K562 (cell line): ENCODE results near the gene RHNO1. TPM values are rescaled to one million over a fixed set of nuclear protein-coding genes. Genes with fewer than 3 reads are reported as not detected.

Experiments used
- ATAC-seq: fragments of 200-7000 bp; cut with Tn5 transposase; 3 replicates; pipeline ENCODE4 v1.9.1; 2020; ENCODE audit warnings: moderate library complexity
- BruUV-seq: library from RNA; stranded (reverse); fragments of 400-500 nt; replicated peaks from 2 replicates; lab custom pipeline; 2021; lab: Mats Ljungman, UMichigan
- CTCF ChIA-PET: fragments of 300-600 bp; formaldehyde crosslinking; extraction: SDS; loops from one replicate; lab custom pipeline; 2021; ENCODE audit warnings: low intra/inter-chr PET ratio; lab: Yijun Ruan, JAX
- POLR2A ChIA-PET: fragments of 300-600, 350-650 bp; sonication (Branson Sonifier 250); formaldehyde crosslinking; extraction: SDS; loops from one replicate; lab custom pipeline; 2021; ENCODE audit warnings: antibody characterized with exemption, inconsistent platforms; lab: Yijun Ruan, JAX
- DNase-seq, 4 experiments: peaks; one replicate each; pipeline versions ENCODE4 v3.0.0 to v3.0.0-alpha.2; 2011 to 2018; ENCODE audit warnings: low spot score in 3 of 4, mixed read lengths in 3 of 4; ENCODE audit errors: extremely low read depth in 1 of 4
- FAIRE-seq: peaks from 2 replicates; lab custom pipeline; 2011; peaks lifted over from hg19 to GRCh38; lab: Jason Lieb, UNC
- H2AFZ ChIP-seq: 2 replicates; pipeline ENCODE4 v1.6.0; 2011; ENCODE audit warnings: low read depth, low read length, control low read depth, inconsistent platforms
- H3K27ac ChIP-seq: fragments of 200-600 bp; 3 replicates; pipeline ENCODE4 v1.8.0; 2011; ENCODE audit warnings: low read depth, mild to moderate bottlenecking, control low read depth, inconsistent platforms, low read length, moderate library complexity, mixed read lengths; ENCODE audit errors: extremely low read depth
- H3K27me3 ChIP-seq, 2 experiments: fragments of 300-600 bp in 1 of 2; 2 replicates in 1 of 2; 3 replicates in 1 of 2; pipeline versions ENCODE4 v1.6.0 to v1.8.0; 2011; ENCODE audit warnings: inconsistent platforms in 2 of 2, low read length in 2 of 2, mild to moderate bottlenecking in 1 of 2, mixed read lengths in 1 of 2, moderate library complexity in 1 of 2; ENCODE audit not compliant: control insufficient read depth in 2 of 2, insufficient read depth in 2 of 2
- H3K36me3 ChIP-seq: fragments of 300-600 bp; 3 replicates; pipeline ENCODE4 v1.8.0; 2011; ENCODE audit warnings: mild to moderate bottlenecking, low read length, inconsistent platforms; ENCODE audit not compliant: control insufficient read depth, insufficient read depth
- H3K4me1 ChIP-seq, 2 experiments: fragments of 200-600 bp in 1 of 2; replicated peaks in 1 of 2; 2 replicates in 1 of 2; 3 replicates in 1 of 2; pipeline versions ENCODE4 v1.5.1 to v1.8.0; 2011; ENCODE audit warnings: inconsistent platforms in 2 of 2, low read length in 2 of 2, mild to moderate bottlenecking in 1 of 2, mixed read lengths in 1 of 2, moderate library complexity in 1 of 2; ENCODE audit not compliant: control insufficient read depth in 2 of 2, insufficient read depth in 2 of 2
- H3K4me2 ChIP-seq: 2 replicates; pipeline ENCODE4 v1.6.1; 2011; ENCODE audit warnings: low read length, control low read depth, inconsistent platforms, mixed read lengths; ENCODE audit not compliant: insufficient read depth
- H3K4me3 ChIP-seq: fragments of 200-600 bp; sonication (generic), shearing (Covaris generic); 2 replicates; pipeline ENCODE4 v1.5.1; 2016; ENCODE audit warnings: control low read depth, inconsistent platforms
- H3K79me2 ChIP-seq: fragments of 200-600 bp; 3 replicates; pipeline ENCODE4 v1.8.0; 2011; ENCODE audit warnings: low read length, inconsistent platforms; ENCODE audit not compliant: control insufficient read depth, insufficient read depth
- H3K9ac ChIP-seq, 2 experiments: 2 replicates each; pipeline versions ENCODE4 v1.6.0 to v1.6.1; 2011; ENCODE audit warnings: low read depth in 2 of 2, low read length in 2 of 2, control low read depth in 1 of 2, inconsistent platforms in 1 of 2, mild to moderate bottlenecking in 1 of 2, mixed read lengths in 1 of 2; ENCODE audit not compliant: insufficient read depth in 1 of 2
- H3K9me1 ChIP-seq: one replicate; pipeline ENCODE4 v1.6.0; 2011; ENCODE audit warnings: inconsistent platforms, mild to moderate bottlenecking, low read length, moderate library complexity; ENCODE audit not compliant: control insufficient read depth, insufficient read depth
- H3K9me3 ChIP-seq: replicated peaks from 2 replicates; pipeline ENCODE4 v1.5.1; 2011; ENCODE audit warnings: low read depth, low read length, inconsistent platforms; ENCODE audit not compliant: control insufficient read depth, insufficient read depth
- H4K20me1 ChIP-seq: replicated peaks from 2 replicates; pipeline ENCODE4 v1.6.1; 2011; ENCODE audit warnings: low read length, inconsistent platforms, mixed read lengths; ENCODE audit not compliant: control insufficient read depth, insufficient read depth
- ATF7 ChIP-seq: fragments of 450-650 bp; IDR thresholded peaks from 2 replicates; pipeline ENCODE4 v1.7.1; 2014; ENCODE audit warnings: mild to moderate bottlenecking, moderate library complexity
- BMI1 ChIP-seq: fragments of 150-350 bp; IDR thresholded peaks from 2 replicates; pipeline ENCODE4 v1.6.1; 2014; ENCODE audit warnings: low read length
- CTBP1 ChIP-seq: fragments of 450-650 bp; IDR thresholded peaks from 2 replicates; pipeline ENCODE4 v1.6.1; 2016; ENCODE audit warnings: borderline replicate concordance
- DLX4 ChIP-seq: fragments of 250-450 bp; sonication (Bioruptor Pico); IDR thresholded peaks from 2 replicates; pipeline ENCODE4 v1.6.1; 2021; ENCODE audit warnings: mild to moderate bottlenecking
- ELF2 ChIP-seq: fragments of 250-450 bp; sonication (Bioruptor Pico); IDR thresholded peaks from 2 replicates; pipeline ENCODE4 v1.5.0; 2021; ENCODE audit warnings: mild to moderate bottlenecking
- HLTF ChIP-seq: fragments of 450-650 bp; IDR thresholded peaks from 2 replicates; pipeline ENCODE4 v1.6.1; 2016
- IRF1 ChIP-seq: sonication (generic); formaldehyde crosslinking; IDR thresholded peaks from 2 replicates; pipeline ENCODE4 v1.8.0; 2022; ENCODE audit warnings: missing genetic modification reagents, mild to moderate bottlenecking, borderline replicate concordance
- KDM4B ChIP-seq, 2 experiments: fragments of 450-650 bp in 1 of 2; sonication (generic) in 1 of 2; IDR thresholded peaks; 2 replicates each; pipeline ENCODE4 v1.6.1; 2016 to 2017; ENCODE audit warnings: borderline replicate concordance in 2 of 2, antibody characterized with exemption in 1 of 2, low read depth in 1 of 2, mild to moderate bottlenecking in 1 of 2
- L3MBTL2 ChIP-seq: fragments of 450-650 bp; IDR thresholded peaks from 2 replicates; pipeline ENCODE4 v1.6.1; 2016; ENCODE audit warnings: mild to moderate bottlenecking, moderate library complexity
- MAFK ChIP-seq: IDR thresholded peaks from 2 replicates; pipeline ENCODE4 v1.6.1; 2011; ENCODE audit warnings: low read length, improper control_type of control experiment
- MIER1 ChIP-seq: fragments of 450-650 bp; IDR thresholded peaks from 2 replicates; pipeline ENCODE4 v1.6.1; 2016; ENCODE audit warnings: antibody characterized with exemption, mild to moderate bottlenecking, low read depth
- NFIX ChIP-seq: fragments of 250-450 bp; sonication (Bioruptor Pico); IDR thresholded peaks from 2 replicates; pipeline ENCODE4 v1.4.0; 2020; ENCODE audit warnings: low read depth, mild to moderate bottlenecking, moderate library complexity
- NRF1 ChIP-seq, 2 experiments: fragments of 450-650 bp; IDR thresholded peaks in 1 of 2; conservative IDR thresholded peaks in 1 of 2; 2 replicates each; pipeline ENCODE4 v1.6.1; 2014; ENCODE audit warnings: mild to moderate bottlenecking in 2 of 2
- PKNOX1 ChIP-seq: fragments of 450-650 bp; IDR thresholded peaks from 2 replicates; pipeline ENCODE4 v1.6.1; 2016
- RB1 ChIP-seq: fragments of 450-650 bp; IDR thresholded peaks from 2 replicates; pipeline ENCODE4 v1.6.1; 2017; ENCODE audit warnings: low read depth, mild to moderate bottlenecking
- SAFB2 ChIP-seq: fragments of 200-400 bp; formaldehyde crosslinking; IDR thresholded peaks from 2 replicates; pipeline ENCODE4 v1.6.1; 2018; ENCODE audit warnings: borderline replicate concordance, low read length, low read depth, moderate library complexity; ENCODE audit not compliant: severe bottlenecking
- SP2 ChIP-seq: IDR thresholded peaks from 2 replicates; pipeline ENCODE4 v1.6.1; 2011; ENCODE audit warnings: mild to moderate bottlenecking, low read depth, low read length, moderate library complexity; ENCODE audit not compliant: poor library complexity, severe bottlenecking; ENCODE audit errors: extremely low read depth
- TAF9B ChIP-seq: fragments of 450-650 bp; IDR thresholded peaks from 2 replicates; pipeline ENCODE4 v1.6.1; 2018; ENCODE audit warnings: mild to moderate bottlenecking; ENCODE audit not compliant: partially characterized antibody
- ZSCAN32 ChIP-seq: fragments of 450-650 bp; formaldehyde crosslinking; IDR thresholded peaks from 2 replicates; pipeline ENCODE4 v1.4.0; 2020; ENCODE audit warnings: mild to moderate bottlenecking, moderate library complexity
- WGBS: fragments of 100-300 bp; shearing (Covaris generic); methylation state at CpG from one replicate; pipeline ENCODE4 v1.1.6; 2016; ENCODE audit warnings: low coverage, mixed read lengths; ENCODE audit not compliant: insufficient coverage; ENCODE audit errors: missing lambda C conversion rate; 5-methylcytosine and 5-hydroxymethylcytosine counted together
- in situ Hi-C: fragments of 300-500 bp; cut with MboI; formaldehyde crosslinking; loops from 4 replicates; pipeline ENCODE4 v1.15.0; 2018; ENCODE audit warnings: inconsistent platforms, mixed read lengths
- intact Hi-C: fragments of 100-400 bp; cut with micrococcal nuclease; formaldehyde crosslinking; loops from 2 replicates; pipeline ENCODE4 v1.14.2; 2022
- polyA plus RNA-seq, 8 experiments: library from polyadenylated mRNA; depleted of rRNA in 4 of 8; stranded (reverse) in 5 of 8; unstranded in 3 of 8; fragments of >200 nt; fragmentation: Nextera tagmentation in 2 of 8; fragmentation: Illumina TruSeq in 1 of 8; extraction: Ambion mirVana in 2 of 8; extraction: Trizol in 1 of 8; gene quantifications; 2 replicates each; pipeline versions ENCODE4 v1.2.1 to v1.2.3, GENCODE V29; 2011 to 2014; ENCODE audit warnings: inconsistent platforms in 1 of 8, missing spikeins in 1 of 8
- total RNA-seq, 7 experiments: library from RNA; depleted of rRNA in 6 of 7; stranded (reverse); fragments of >200 nt in 6 of 7; fragmentation: Illumina TruSeq in 2 of 7; extraction: Trizol in 2 of 7; gene quantifications; 2 replicates each; pipeline versions ENCODE4 v1.2.1 to v1.2.3, GENCODE V29; 2011 to 2021; ENCODE audit warnings: low replicate concordance in 1 of 7

RHNO1 gene
- total and polyA plus RNA-seq, 9 of the 15 experiments (the other 6 are each of a cell fraction or from before 2014, with no cell fraction given): 20.8 to 62.7 (median 28.8) TPM

- Histone ChIP-seq H3K9me1 (no peaks in the 10 kb centered on the region), H2AFZ (no peak overlapping the region), H3K79me2 (no peaks in the 10 kb centered on the region), H3K36me3 (no peaks in the 10 kb centered on the region), H3K9ac (no peak overlapping the region), H3K4me1 (peaks cover 0 to 5% of the 10 kb centered on the region in 2 experiments; a peak in 2 of 5 replicates), H3K27me3 (no peaks in the 10 kb centered on the region), H3K9me3 (no peaks in the 10 kb centered on the region), H4K20me1 (no peaks in the 10 kb centered on the region), H3K27ac (no peak overlapping the region)
- in situ Hi-C loops (no loop called here), intact Hi-C loops (no loop called here)
- ChIA-PET POLR2A (no interaction called here), CTCF (no interaction called here)
- ATAC-seq (no peak), FAIRE-seq (no peak)
- WGBS: 71% methylated on average over 2 of the region's 2 CpGs
- BruUV-seq: no TSS peak
- no peak for TF ChIP-seq L3MBTL2
- no peak for TF ChIP-seq IRF1 (CRISPR knock-in tag)
- no peak for TF ChIP-seq KDM4B (IDR thresholded peaks at IDR 0.05; ENCODE audit: borderline replicate concordance in 2 of 2, low read depth in 1 of 2)
- TF ChIP-seq TAF9B: no peak
- no peak for TF ChIP-seq SAFB2
- no peak for TF ChIP-seq SP2
- no peak for TF ChIP-seq RB1
- no peak for TF ChIP-seq NRF1 (conservative IDR thresholded peaks at IDR 0.05 in 1 of 2, IDR thresholded peaks at IDR 0.05 in 1 of 2)
- TF ChIP-seq DLX4: no peak
- TF ChIP-seq ELF2: no peak
- TF ChIP-seq CTBP1: no peak
- TF ChIP-seq ZSCAN32 (CRISPR knock-in tag): no peak
- TF ChIP-seq BMI1: no peak
- no peak for TF ChIP-seq ATF7
- TF ChIP-seq PKNOX1: no peak
- no peak for TF ChIP-seq MIER1
- no peak for TF ChIP-seq NFIX
- no peak for TF ChIP-seq MAFK
- no peak for TF ChIP-seq HLTF
- TF ChIP-seq, all 486 proteins: peak for 0
- no peak overlapping the region for H3K4me2 ChIP-seq
- no peak overlapping the region for H3K4me3 ChIP-seq
- DNase-seq: no peak
These were observed 27.2 kb downstream of the RHNO1 start for GRCh38 chr12:2904260-2904659.
